ENCODE data around the gene SUMO3.

The SUMO3 gene

GRCh38 chr21:44790368-44790767 is 27.5 kb downstream of the SUMO3 start:
- Histone ChIP-seq H3K27ac (no peak overlapping the region), H3K36me3 (peaks cover 31% of the 10 kb centered on the region), H3K4me3 (ENCODE audit: low read depth, low read length) (no peak overlapping the region), H3K27me3 (ENCODE audit: insufficient read depth, low read depth, severe bottlenecking) (no peaks in the 10 kb centered on the region), H3K9me3 (ENCODE audit: severe bottlenecking) (no peaks in the 10 kb centered on the region)
- no peak for TF ChIP-seq CTCF (IDR thresholded peaks at IDR 0.05; ENCODE audit: low read depth, low read length)
- DNase-seq, result no peak

GRCh38 chr21:44789880-44790279 is 28.0 kb downstream of the SUMO3 start:
- no peak for DNase-seq
- peaks cover 31% of the 10 kb centered on the region for H3K36me3 ChIP-seq
- H3K27me3 ChIP-seq (ENCODE audit: insufficient read depth, low read depth, severe bottlenecking), result no peaks in the 10 kb centered on the region
- H3K9me3 ChIP-seq (ENCODE audit: severe bottlenecking), result no peaks in the 10 kb centered on the region
- H3K27ac ChIP-seq, result no peak overlapping the region
- TF ChIP-seq CTCF (IDR thresholded peaks at IDR 0.05; ENCODE audit: low read depth, low read length), result no peak
- no peak overlapping the region for H3K4me3 ChIP-seq (ENCODE audit: low read depth, low read length)

GRCh38 chr21:44785620-44786335 is 32.1 kb downstream of the SUMO3 start:
- peaks cover 31% of the 10 kb centered on the region for H3K36me3 ChIP-seq

GRCh38 chr21:44784810-44785209 is 33.1 kb downstream of the SUMO3 start:
- Histone ChIP-seq H3K4me3 (ENCODE audit: low read depth, low read length) (no peak overlapping the region), H3K9me3 (ENCODE audit: severe bottlenecking) (no peaks in the 10 kb centered on the region), H3K27ac (no peak overlapping the region), H3K36me3 (peaks cover 28% of the 10 kb centered on the region), H3K27me3 (ENCODE audit: insufficient read depth, low read depth, severe bottlenecking) (no peaks in the 10 kb centered on the region)
- TF ChIP-seq CTCF (IDR thresholded peaks at IDR 0.05; ENCODE audit: low read depth, low read length), result no peak
- DNase-seq, result no peak

More at GRCh38 chr21:44785620-44786335, 32.1 kb downstream of the SUMO3 start:
- TF ChIP-seq CTCF (IDR thresholded peaks at IDR 0.05; ENCODE audit: low read depth, low read length), result no peak
- DNase-seq, result no peak
- H3K27me3 ChIP-seq (ENCODE audit: insufficient read depth, low read depth, severe bottlenecking), result no peaks in the 10 kb centered on the region
- no peak overlapping the region for H3K27ac ChIP-seq
- no peak overlapping the region for H3K4me3 ChIP-seq (ENCODE audit: low read depth, low read length)
- H3K9me3 ChIP-seq (ENCODE audit: severe bottlenecking), result no peaks in the 10 kb centered on the region

- H3K36me3 ChIP-seq, result peaks cover 32% of the 10 kb centered on the region
- H3K27me3 ChIP-seq (ENCODE audit: insufficient read depth, low read depth, severe bottlenecking), result no peaks in the 10 kb centered on the region
- DNase-seq, result no peak
- no peak overlapping the region for H3K4me3 ChIP-seq (ENCODE audit: low read depth, low read length)
- TF ChIP-seq CTCF (IDR thresholded peaks at IDR 0.05; ENCODE audit: low read depth, low read length), result no peak
- no peaks in the 10 kb centered on the region for H3K9me3 ChIP-seq (ENCODE audit: severe bottlenecking)
- H3K27ac ChIP-seq, result no peak overlapping the region
Observed at GRCh38 chr21:44783020-44783696, 34.7 kb downstream of the SUMO3 start.
